GM23338 (cell line): ENCODE results near the gene ULBP1. TPM values are rescaled to one million over a fixed set of nuclear protein-coding genes. Genes with fewer than 3 reads are reported as not detected.

Experiments used
- ATAC-seq: fragments of 200-7000 bp; cut with Tn5 transposase; 3 replicates; pipeline ENCODE4 v1.9.1; 2020
- DNase-seq: peaks from one replicate; pipeline ENCODE4 v3.0.0-alpha.2; 2015; ENCODE audit warnings: low spot score
- H2AFZ ChIP-seq: fragments of 200-600 bp; sonication (generic); 2 replicates; pipeline ENCODE4 v1.8.0; 2016; ENCODE audit warnings: antibody characterized with exemption, mild to moderate bottlenecking, moderate library complexity
- H3F3A ChIP-seq: fragments of 200-600 bp; sonication (generic); replicated peaks from 2 replicates; pipeline ENCODE4 v1.8.0; 2017; ENCODE audit warnings: antibody characterized with exemption, mixed run types, low read depth
- H3K27ac ChIP-seq: fragments of 200-600 bp; sonication (generic); 2 replicates; pipeline ENCODE4 v1.6.1; 2016; ENCODE audit warnings: low read depth
- H3K27me3 ChIP-seq: fragments of 200-600 bp; sonication (generic); 2 replicates; pipeline ENCODE4 v1.8.0; 2016; ENCODE audit warnings: mild to moderate bottlenecking, mixed run types, moderate library complexity; ENCODE audit not compliant: insufficient read depth
- H3K36me3 ChIP-seq: fragments of 200-600 bp; sonication (generic); 2 replicates; pipeline ENCODE4 v1.8.0; 2016; ENCODE audit warnings: mild to moderate bottlenecking; ENCODE audit not compliant: insufficient read depth
- H3K4me1 ChIP-seq: fragments of 200-600 bp; sonication (generic); 2 replicates; pipeline ENCODE4 v1.8.0; 2016; ENCODE audit warnings: mild to moderate bottlenecking, moderate library complexity; ENCODE audit not compliant: insufficient read depth
- H3K4me2 ChIP-seq: fragments of 200-600 bp; sonication (generic); 2 replicates; pipeline ENCODE4 v1.7.1; 2017; ENCODE audit warnings: mixed run types
- H3K4me3 ChIP-seq: fragments of 200-600 bp; sonication (generic); 2 replicates; pipeline ENCODE4 v1.6.1; 2016; ENCODE audit warnings: mixed run types
- H3K79me2 ChIP-seq: fragments of 200-600 bp; sonication (generic); replicated peaks from 2 replicates; pipeline ENCODE4 v1.8.0; 2017; ENCODE audit warnings: mild to moderate bottlenecking; ENCODE audit not compliant: insufficient read depth
- H3K9me2 ChIP-seq: fragments of 200-600 bp; sonication (generic); 2 replicates; pipeline ENCODE4 v1.8.0; 2017; ENCODE audit not compliant: insufficient read depth
- H4K20me1 ChIP-seq: fragments of 200-600 bp; sonication (generic); replicated peaks from 2 replicates; pipeline ENCODE4 v1.8.0; 2017; ENCODE audit warnings: mild to moderate bottlenecking; ENCODE audit not compliant: insufficient read depth
- H3K27ac Mint-ChIP-seq: 2 replicates; pipeline ENCODE4 v1.8.0; 2020; ENCODE audit warnings: inconsistent platforms, mild to moderate bottlenecking, moderate library complexity, mixed read lengths
- H3K27me3 Mint-ChIP-seq: 3 replicates; pipeline ENCODE4 v1.8.0; 2022; ENCODE audit warnings: low read depth, mild to moderate bottlenecking, moderate library complexity, mixed read lengths, inconsistent platforms; ENCODE audit not compliant: insufficient read depth, poor library complexity
- H3K36me3 Mint-ChIP-seq: 3 replicates; pipeline ENCODE4 v1.8.0; 2021; ENCODE audit warnings: low read depth, mild to moderate bottlenecking, inconsistent platforms, moderate library complexity, mixed read lengths
- H3K4me1 Mint-ChIP-seq: 3 replicates; pipeline ENCODE4 v1.8.0; 2020; ENCODE audit warnings: mild to moderate bottlenecking, inconsistent platforms, mixed read lengths
- H3K4me3 Mint-ChIP-seq: 3 replicates; pipeline ENCODE4 v1.8.0; 2021; ENCODE audit warnings: moderate library complexity, mild to moderate bottlenecking, inconsistent platforms, mixed read lengths
- H3K9me3 Mint-ChIP-seq: 3 replicates; pipeline ENCODE4 v1.8.0; 2020; ENCODE audit warnings: moderate library complexity, mild to moderate bottlenecking, inconsistent platforms, mixed read lengths
- CREB1 ChIP-seq: fragments of 250-450 bp; sonication (Bioruptor Pico); IDR thresholded peaks from 2 replicates; pipeline ENCODE4 v1.5.0; 2020; ENCODE audit warnings: low read depth, mild to moderate bottlenecking, moderate library complexity
- CTCF ChIP-seq, 2 experiments: fragments of 200-600 bp in 1 of 2; sonication (generic) in 1 of 2; conservative IDR thresholded peaks; 2 replicates each; pipeline versions ENCODE4 v1.5.1 to v1.6.1; 2016 to 2017; ENCODE audit warnings: antibody characterized with exemption in 2 of 2, low read depth in 2 of 2, mild to moderate bottlenecking in 2 of 2, moderate library complexity in 1 of 2
- ETS1 ChIP-seq: IDR thresholded peaks from 2 replicates; pipeline ENCODE4 v1.6.1; 2016; ENCODE audit warnings: antibody characterized with exemption
- EZH2 ChIP-seq: fragments of 200-600 bp; sonication (generic); IDR thresholded peaks from one replicate; pipeline ENCODE4 v1.8.0; 2017; ENCODE audit warnings: antibody characterized with exemption, mild to moderate bottlenecking, low read depth; ENCODE audit not compliant: unreplicated experiment
- EZH2phosphoT487 ChIP-seq: fragments of 200-600 bp; sonication (generic); IDR thresholded peaks from one replicate; pipeline ENCODE4 v1.8.1; 2018; ENCODE audit warnings: antibody characterized with exemption; ENCODE audit not compliant: unreplicated experiment
- JUNB ChIP-seq: IDR thresholded peaks from one replicate; pipeline ENCODE4 v1.6.1; 2016; ENCODE audit warnings: antibody characterized with exemption; ENCODE audit not compliant: unreplicated experiment
- NANOG ChIP-seq: IDR thresholded peaks from 2 replicates; pipeline ENCODE4 v1.6.1; 2016; ENCODE audit warnings: antibody characterized with exemption, borderline replicate concordance
- POLR2AphosphoS5 ChIP-seq: IDR thresholded peaks from 2 replicates; pipeline ENCODE4 v1.6.1; 2016; ENCODE audit warnings: antibody characterized with exemption, low read depth
- REST ChIP-seq: IDR thresholded peaks from one replicate; pipeline ENCODE4 v1.6.1; 2018; ENCODE audit warnings: antibody characterized with exemption; ENCODE audit not compliant: unreplicated experiment
- STAT1 ChIP-seq: IDR thresholded peaks from one replicate; pipeline ENCODE4 v1.6.1; 2016; ENCODE audit warnings: antibody characterized with exemption; ENCODE audit not compliant: unreplicated experiment
- ZNF114 ChIP-seq: fragments of 250-450 bp; sonication (Bioruptor Pico); IDR thresholded peaks from 2 replicates; pipeline ENCODE4 v1.5.0; 2020; ENCODE audit warnings: mild to moderate bottlenecking, moderate library complexity
- ZNF331 ChIP-seq: fragments of 250-450 bp; sonication (Bioruptor Pico); IDR thresholded peaks from 2 replicates; pipeline ENCODE4 v1.5.0; 2020; ENCODE audit warnings: low read depth, mild to moderate bottlenecking, moderate library complexity
- ZNF462 ChIP-seq: fragments of 250-450 bp; sonication (Bioruptor Pico); IDR thresholded peaks from 2 replicates; pipeline ENCODE4 v1.5.0; 2020; ENCODE audit warnings: mild to moderate bottlenecking, moderate library complexity
- polyA plus RNA-seq: library from polyadenylated mRNA; unstranded; fragments of >200 nt; fragmentation: Nextera tagmentation; extraction: Ambion mirVana; gene quantifications from 2 replicates; pipeline ENCODE4 v1.2.1, GENCODE V29; 2016
- total RNA-seq: library from RNA; depleted of rRNA; stranded (reverse); fragments of >200 nt; shearing (Covaris generic); gene quantifications from 2 replicates; pipeline ENCODE4 v1.2.3, GENCODE V29; 2014

Gene ULBP1
- total and polyA plus RNA-seq, 2 experiments from 2014 or later, result 0.74 to 1.7 TPM

GRCh38 chr6:149960488-149960887 lies 3.3 kb upstream of the ULBP1 start:
- H3K4me3 ChIP-seq, result no peak overlapping the region
- TF ChIP-seq REST, result no peak
- no peak for TF ChIP-seq STAT1
- TF ChIP-seq POLR2AphosphoS5, result no peak
- TF ChIP-seq NANOG, result no peak
- no peak for TF ChIP-seq ZNF462
- TF ChIP-seq CREB1 (CRISPR knock-in tag), result no peak
- no peak for TF ChIP-seq CTCF (conservative IDR thresholded peaks at IDR 0.05; ENCODE audit: low read depth in 2 of 2)
- TF ChIP-seq EZH2, result no peak
- TF ChIP-seq EZH2phosphoT487, result no peak
- TF ChIP-seq ETS1, result no peak
- TF ChIP-seq JUNB, result no peak
- TF ChIP-seq ZNF331 (CRISPR knock-in tag), result no peak
- no peak for TF ChIP-seq ZNF114 (CRISPR knock-in tag)
- H3K27me3 ChIP-seq, result peaks cover 98% of the 10 kb centered on the region
- H3K27ac ChIP-seq, result no peak overlapping the region
- no peaks in the 10 kb centered on the region; the same call in 1 of the 2 replicates for H4K20me1 ChIP-seq
- no peak overlapping the region for H2AFZ ChIP-seq
- H3K4me2 ChIP-seq, result no peak overlapping the region
- peaks cover 9% of the 10 kb centered on the region for H3K9me3 Mint-ChIP-seq
- no peaks in the 10 kb centered on the region for H3K36me3 ChIP-seq
- H3K27ac Mint-ChIP-seq, result no peak overlapping the region
- H3K4me1 ChIP-seq, result peaks cover 4% of the 10 kb centered on the region; the same call in 1 of the 2 replicates
- H3K9me2 ChIP-seq, result no peaks in the 10 kb centered on the region
- no peaks in the 10 kb centered on the region; the same call in 1 of the 2 replicates for H3F3A ChIP-seq
- no peak for DNase-seq
- peaks cover 86% of the 10 kb centered on the region for H3K27me3 Mint-ChIP-seq
- peaks cover 16% of the 10 kb centered on the region for H3K4me1 Mint-ChIP-seq
- no peaks in the 10 kb centered on the region for H3K36me3 Mint-ChIP-seq
- H3K4me3 Mint-ChIP-seq, result no peak overlapping the region
- ATAC-seq, result no peak
- H3K79me2 ChIP-seq, result no peaks in the 10 kb centered on the region
